Neuronal stem cell (in vitro differentiated cells): ENCODE measurements around the gene MAP7D1.

Experiments
- DNase-seq: peaks from one replicate; pipeline ENCODE4 v3.0.0-alpha.2; 2013; ENCODE audit warnings: low spot score
- H2AFZ ChIP-seq: one replicate; pipeline ENCODE4 v1.6.1; 2013; ENCODE audit warnings: mild to moderate bottlenecking, low read length, inconsistent platforms
- H2AK5ac ChIP-seq: 2 replicates; pipeline ENCODE4 v1.6.1; 2013; ENCODE audit warnings: low read depth, mild to moderate bottlenecking, inconsistent platforms, low read length, moderate library complexity, mixed read lengths
- H2BK120ac ChIP-seq: 2 replicates; pipeline ENCODE4 v1.6.1; 2013; ENCODE audit warnings: low read depth, mild to moderate bottlenecking, inconsistent platforms, low read length, moderate library complexity, mixed read lengths
- H2BK12ac ChIP-seq: one replicate; pipeline ENCODE4 v1.6.1; 2013; ENCODE audit warnings: low read length, inconsistent platforms
- H2BK15ac ChIP-seq: 2 replicates; pipeline ENCODE4 v1.6.1; 2013; ENCODE audit warnings: mild to moderate bottlenecking, low read length, inconsistent platforms, mixed read lengths
- H2BK5ac ChIP-seq: one replicate; pipeline ENCODE4 v1.6.1; 2013; ENCODE audit warnings: inconsistent platforms, mild to moderate bottlenecking, low read length, moderate library complexity
- H3K14ac ChIP-seq: one replicate; pipeline ENCODE4 v1.6.1; 2013; ENCODE audit warnings: low read length, inconsistent platforms
- H3K18ac ChIP-seq: 2 replicates; pipeline ENCODE4 v1.6.1; 2013; ENCODE audit warnings: low read length, inconsistent platforms
- H3K23ac ChIP-seq: 2 replicates; pipeline ENCODE4 v1.6.1; 2013; ENCODE audit warnings: low read depth, mild to moderate bottlenecking, mixed read lengths, low read length, inconsistent platforms; ENCODE audit not compliant: poor library complexity
- H3K27ac ChIP-seq: replicated peaks from 3 replicates; pipeline ENCODE4 v1.5.1; 2013; ENCODE audit warnings: low read length, inconsistent platforms
- H3K27me3 ChIP-seq, 3 experiments: 2 replicates each; pipeline ENCODE4 v1.6.1; 2013; ENCODE audit warnings: low read length in 3 of 3, mild to moderate bottlenecking in 2 of 3, inconsistent platforms in 1 of 3, low read depth in 1 of 3, mixed read lengths in 1 of 3, moderate library complexity in 1 of 3; ENCODE audit not compliant: control insufficient read depth in 3 of 3, insufficient read depth in 3 of 3
- H3K36me3 ChIP-seq, 2 donors: replicated peaks in 1 of 2; 2 replicates each; pipeline ENCODE4 v1.6.1; 2013; ENCODE audit warnings: low read length in 2 of 2; ENCODE audit not compliant: control insufficient read depth in 2 of 2, insufficient read depth in 2 of 2
- H3K4ac ChIP-seq: 2 replicates; pipeline ENCODE4 v1.6.1; 2013; ENCODE audit warnings: inconsistent platforms, mild to moderate bottlenecking, low read length, moderate library complexity
- H3K4me1 ChIP-seq, 2 donors: 1 replicate in 1 of 2; 2 replicates in 1 of 2; pipeline ENCODE4 v1.6.1; 2013; ENCODE audit warnings: low read length in 2 of 2, low read depth in 1 of 2; ENCODE audit not compliant: control insufficient read depth in 2 of 2, insufficient read depth in 1 of 2
- H3K4me2 ChIP-seq: one replicate; pipeline ENCODE4 v1.6.1; 2013; ENCODE audit warnings: mild to moderate bottlenecking, low read length, inconsistent platforms; ENCODE audit not compliant: insufficient read depth, poor library complexity, severe bottlenecking
- H3K4me3 ChIP-seq, 2 donors: 2 replicates each; pipeline ENCODE4 v1.5.1; 2013; ENCODE audit warnings: low read length in 2 of 2, mild to moderate bottlenecking in 2 of 2, inconsistent platforms in 1 of 2, moderate library complexity in 1 of 2
- H3K79me1 ChIP-seq: one replicate; pipeline ENCODE4 v1.6.1; 2013; ENCODE audit warnings: low read depth, mild to moderate bottlenecking, inconsistent platforms, low read length, moderate library complexity
- H3K9ac ChIP-seq: one replicate; pipeline ENCODE4 v1.6.1; 2013; ENCODE audit warnings: mild to moderate bottlenecking, low read depth, low read length, inconsistent platforms; ENCODE audit not compliant: poor library complexity
- H3K9me3 ChIP-seq, 2 donors: replicated peaks in 1 of 2; 2 replicates each; pipeline versions ENCODE3 to v1.6.1; 2013; ENCODE audit warnings: low read length in 2 of 2, mild to moderate bottlenecking in 2 of 2, inconsistent platforms in 1 of 2, low read depth in 1 of 2, mixed read lengths in 1 of 2, moderate library complexity in 1 of 2; ENCODE audit not compliant: control insufficient read depth in 2 of 2, insufficient read depth in 1 of 2
- H4K8ac ChIP-seq: one replicate; pipeline ENCODE4 v1.6.1; 2013; ENCODE audit warnings: low read depth, mild to moderate bottlenecking, inconsistent platforms, low read length, moderate library complexity
- H4K91ac ChIP-seq: one replicate; pipeline ENCODE4 v1.6.1; 2013; ENCODE audit warnings: low read length, low read depth, mild to moderate bottlenecking, inconsistent platforms; ENCODE audit not compliant: poor library complexity
- WGBS, 2 donors: extraction: QIAGEN DNeasy Blood & Tissue Kit; methylation state at CpG; one replicate each; pipeline ENCODE4 v1.1.7; 2013; ENCODE audit warnings: missing lambda C conversion rate in 2 of 2, mixed read lengths in 1 of 2; ENCODE audit not compliant: insufficient read length in 2 of 2, insufficient replicate concordance in 1 of 2; ENCODE audit errors: extremely low coverage in 2 of 2; 5-methylcytosine and 5-hydroxymethylcytosine counted together

Gene MAP7D1

DNA sequence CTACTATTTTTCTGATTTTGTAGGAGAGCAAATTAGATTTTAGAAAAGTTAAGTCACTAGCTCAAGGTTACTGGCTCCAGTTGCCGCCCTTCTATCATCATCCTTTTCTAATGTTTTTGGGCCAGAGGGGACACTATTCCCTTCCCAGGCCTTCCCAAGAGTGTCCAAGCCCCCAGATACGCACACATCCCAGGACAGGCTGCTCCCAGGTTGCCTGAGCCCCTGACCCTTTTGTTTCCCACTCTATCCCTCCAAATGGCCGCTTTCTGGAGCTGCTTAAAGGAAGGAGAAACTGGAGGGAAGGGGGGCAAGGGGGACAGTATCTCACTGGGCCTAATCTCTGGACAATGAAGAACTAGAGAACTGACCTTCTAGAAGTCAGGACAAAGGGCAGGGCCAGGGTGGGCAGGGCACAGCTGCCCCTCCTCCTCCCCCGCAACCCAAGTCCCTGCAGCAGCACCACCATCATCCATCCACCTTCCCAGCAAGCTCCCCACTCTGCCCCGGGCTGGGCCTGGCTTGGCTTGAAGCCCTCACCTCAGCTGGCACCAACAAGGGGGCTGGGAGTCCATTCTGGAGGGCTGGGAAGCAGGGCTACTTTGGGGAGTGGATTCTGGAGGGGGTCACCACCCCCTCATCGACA lies 1.1 kb upstream of the MAP7D1 start:
- Histone ChIP-seq H2BK12ac (no peak overlapping the region), H2AK5ac (peak overlapping the region; percentile 98), H3K4me2 (peak overlapping the region; percentile 88), H3K9me3 (no peaks in the 10 kb centered on the region), H3K36me3 (peaks cover 9 to 24% of the 10 kb centered on the region in 2 donors), H3K14ac (no peak overlapping the region), H2AFZ (peak overlapping the region; percentile 86), H3K4ac (no peak overlapping the region), H3K27ac (peak overlapping the region; percentile 100), H3K4me1 (peaks cover 36 to 37% of the 10 kb centered on the region in 2 donors), H2BK15ac (peak overlapping the region; percentile 87), H3K4me3 (peak overlapping the region; percentile 69 to 77), H3K23ac (peak overlapping the region; percentile 76), H2BK5ac (peak overlapping the region; percentile 99), H3K9ac (peak overlapping the region; percentile 83), H4K91ac (no peak overlapping the region), H3K79me1 (peaks cover 7% of the 10 kb centered on the region), H4K8ac (no peak overlapping the region), H3K27me3 (no peaks in the 10 kb centered on the region), H2BK120ac (peak overlapping the region; percentile 95), H3K18ac (peak overlapping the region; percentile 99)
- peak; percentile 84 for DNase-seq
- no CpG with 5 or more reads among the region's 6 CpGs for WGBS, 2 donors

DNA sequence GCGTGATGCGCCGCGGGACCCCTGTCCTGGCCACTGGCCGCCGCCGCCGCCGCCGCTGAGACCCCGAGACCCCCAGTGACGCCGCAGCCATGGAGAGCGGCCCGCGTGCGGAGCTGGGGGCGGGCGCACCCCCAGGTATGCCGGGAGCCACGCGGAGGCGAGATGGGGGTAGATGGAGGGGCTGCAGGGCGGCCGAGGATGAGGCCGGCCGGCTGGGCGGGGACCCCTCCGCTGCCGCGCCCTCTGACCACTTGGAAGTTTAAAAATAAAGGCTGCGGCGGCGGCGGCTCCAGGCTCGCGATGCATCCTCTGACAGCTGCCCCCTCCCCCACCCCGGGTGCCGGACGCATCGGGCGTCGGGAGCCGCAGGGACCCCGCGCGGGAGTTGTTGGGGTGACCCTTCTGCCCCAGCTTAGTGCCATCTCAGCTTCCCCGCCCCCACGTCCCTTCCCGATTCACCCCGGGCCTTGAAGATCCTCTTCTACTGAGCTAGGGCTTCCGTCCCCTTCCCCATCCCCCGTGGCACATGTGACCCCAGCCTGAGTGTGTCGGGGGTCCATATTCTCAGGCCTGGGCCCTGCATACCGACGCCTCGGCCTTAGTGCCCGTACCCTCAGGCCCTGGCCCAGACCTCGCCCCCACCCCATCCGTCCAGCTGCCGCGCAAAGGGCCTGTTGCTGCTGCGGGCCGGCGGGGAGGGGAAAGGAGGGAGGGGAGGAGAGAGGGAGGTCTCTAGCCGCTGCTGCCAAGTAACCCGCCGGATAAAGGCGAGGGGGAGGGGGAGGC lies 562 bp downstream of the MAP7D1 start:
- Histone ChIP-seq H3K4me1 (peaks cover 35 to 36% of the 10 kb centered on the region in 2 donors), H3K27me3 (no peaks in the 10 kb centered on the region)
- WGBS, 2 donors: no CpG with 5 or more reads among the region's 69 CpGs

DNA sequence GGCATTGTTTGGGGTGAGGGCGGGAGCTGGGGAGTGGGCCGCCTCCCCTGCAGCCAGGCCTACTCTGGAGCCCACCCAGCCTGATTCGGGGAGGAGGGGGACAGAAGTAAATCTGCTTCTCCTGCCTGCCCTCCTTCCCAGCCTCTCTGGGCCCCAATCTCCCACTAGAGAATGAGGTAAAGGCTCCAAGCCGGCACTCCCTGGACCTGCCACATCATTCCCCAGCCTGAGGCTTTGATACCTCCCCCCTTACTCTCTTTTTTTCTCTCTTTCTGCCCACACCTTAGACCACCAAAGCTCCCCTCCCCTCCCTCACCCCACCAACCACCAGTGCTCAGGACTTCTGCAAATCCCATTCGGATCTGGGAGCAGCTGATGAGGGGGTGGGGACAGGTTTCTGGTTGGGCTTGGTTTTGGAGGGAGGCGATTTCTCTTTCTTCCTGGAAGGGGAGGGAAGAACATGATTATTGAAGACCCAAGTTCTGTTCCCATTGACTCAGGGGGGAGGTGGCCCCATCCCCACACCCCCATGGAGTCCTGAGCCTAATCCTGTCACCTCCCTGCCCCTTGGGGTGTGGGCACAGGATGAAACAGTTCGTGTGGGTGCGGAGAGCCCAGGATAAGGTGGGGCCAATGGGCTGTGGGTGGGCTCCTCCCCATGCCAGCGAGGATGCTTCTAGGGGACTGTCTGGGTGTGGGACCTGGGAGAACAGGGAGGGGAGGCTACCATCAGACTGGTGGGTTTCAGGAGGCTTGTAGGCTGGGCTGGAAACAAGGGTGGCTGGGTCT lies 1.3 kb downstream of the MAP7D1 start:
- Histone ChIP-seq H2BK12ac (peak overlapping the region; percentile 50), H3K79me1 (peaks cover 14% of the 10 kb centered on the region), H2BK120ac (peak overlapping the region; percentile 82), H3K4ac (no peak overlapping the region), H3K4me3 (peak overlapping the region; percentile 69 to 80), H3K4me2 (peak overlapping the region; percentile 88), H3K18ac (peak overlapping the region; percentile 95), H3K4me1 (peaks cover 38 to 39% of the 10 kb centered on the region in 2 donors), H3K36me3 (peaks cover 18 to 41% of the 10 kb centered on the region in 2 donors), H3K27ac (peak overlapping the region; percentile 82), H4K8ac (no peak overlapping the region), H3K27me3 (no peaks in the 10 kb centered on the region), H2BK5ac (peak overlapping the region; percentile 99), H2BK15ac (no peak overlapping the region), H3K23ac (peak overlapping the region; percentile 77), H2AK5ac (peak overlapping the region; percentile 97), H4K91ac (no peak overlapping the region), H3K14ac (no peak overlapping the region), H3K9ac (peak overlapping the region; percentile 92), H2AFZ (no peak overlapping the region), H3K9me3 (no peaks in the 10 kb centered on the region)
- no peak for DNase-seq
- WGBS, 2 donors: no CpG with 5 or more reads among the region's 9 CpGs

More for the DNA sequence above, 562 bp downstream of the MAP7D1 start:
- Histone ChIP-seq H2AK5ac (peak overlapping the region; percentile 85), H2AFZ (peak overlapping the region; percentile 86), H4K91ac (peak overlapping the region; percentile 94), H3K23ac (peak overlapping the region; percentile 85), H3K4me2 (peak overlapping the region; percentile 88), H3K14ac (peak overlapping the region; percentile 75), H3K27ac (peak overlapping the region; percentile 100), H4K8ac (peak overlapping the region; percentile 67), H3K4ac (peak overlapping the region; percentile 91), H3K36me3 (peaks cover 13 to 33% of the 10 kb centered on the region in 2 donors), H3K18ac (peak overlapping the region; percentile 99), H3K9me3 (no peaks in the 10 kb centered on the region), H2BK12ac (peak overlapping the region; percentile 85), H3K9ac (peak overlapping the region; percentile 98), H2BK15ac (peak overlapping the region; percentile 91), H3K4me3 (peak overlapping the region; percentile 69 to 92), H3K79me1 (peaks cover 7% of the 10 kb centered on the region), H2BK5ac (peak overlapping the region; percentile 99), H2BK120ac (peak overlapping the region; percentile 90)
- peak; percentile 90 for DNase-seq
